Measurements from ENCODE around the gene TMC2.

Gene TMC2

DNA sequence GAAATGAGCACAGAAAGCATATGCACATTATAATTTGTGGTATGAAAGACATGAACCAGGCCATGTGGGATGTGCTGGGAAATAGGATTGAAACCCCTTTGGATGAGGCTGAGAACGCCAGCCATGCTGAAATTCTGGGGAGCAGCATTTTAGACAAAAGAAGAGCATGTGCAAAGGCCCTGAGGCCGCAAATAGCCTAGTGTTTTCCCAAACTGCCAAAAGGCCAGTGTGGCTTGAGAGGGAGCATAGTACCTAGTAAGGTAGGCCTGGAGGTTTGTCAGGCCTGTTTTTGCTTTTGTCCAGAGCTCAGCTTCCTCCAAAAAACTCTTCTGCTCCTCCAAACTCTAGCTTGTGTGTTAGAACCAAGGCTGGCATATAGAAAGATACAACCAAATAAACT is 58.7 kb downstream of the TMC2 start:
- no peak for DNase-seq

GRCh38 chr20:2596673-2597279 is 60.4 kb downstream of the TMC2 start:
- no peak for DNase-seq

- DNase-seq: no peak
Observed at GRCh38 chr20:2599288-2600006, 63.1 kb downstream of the TMC2 start.

GRCh38 chr20:2602046-2602735 is 65.8 kb downstream of the TMC2 start:
- DNase-seq: no peak

- DNase-seq: no peak
Observed at GRCh38 chr20:2602746-2603145, 66.4 kb downstream of the TMC2 start.

DNA sequence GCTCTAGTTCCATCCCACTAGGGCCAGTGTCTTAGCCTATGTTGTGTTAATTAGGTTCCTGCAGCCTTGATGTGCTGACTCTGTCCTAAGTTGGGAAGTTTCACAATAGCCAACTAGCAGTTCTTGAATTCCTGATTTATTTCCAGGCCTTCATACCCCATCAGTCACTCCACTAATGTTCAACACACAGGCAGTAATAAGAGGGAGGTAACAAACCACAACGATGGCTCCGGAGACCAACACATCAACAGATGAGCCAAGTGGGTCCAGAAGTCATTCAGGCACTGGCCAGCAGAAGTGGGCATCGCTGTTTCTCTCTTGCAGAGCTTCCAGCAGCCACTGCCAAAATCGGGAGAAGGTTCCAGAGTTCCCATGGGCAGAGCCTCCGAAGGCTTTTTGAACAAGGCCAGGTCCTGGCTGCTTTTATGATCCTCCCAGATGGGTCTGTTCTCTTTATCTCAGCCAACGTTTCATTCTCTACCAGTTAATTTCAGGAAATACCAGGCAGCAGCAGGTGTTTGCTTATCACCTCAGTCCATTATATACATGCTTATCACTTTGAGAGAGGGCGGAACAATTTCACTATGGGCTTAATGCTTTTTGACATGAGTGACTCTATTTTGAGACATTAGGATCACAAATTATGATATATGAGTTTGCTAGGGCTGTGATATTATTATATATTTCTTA is 67.6 kb downstream of the TMC2 start:
- DNase-seq: peak; percentile 16

GRCh38 chr20:2604506-2604835 is 68.1 kb downstream of the TMC2 start:
- no peak for DNase-seq

GRCh38 chr20:2606507-2607006 is 70.2 kb downstream of the TMC2 start:
- no peak for DNase-seq

GRCh38 chr20:2610326-2610725 is 74.0 kb downstream of the TMC2 start:
- no peak for DNase-seq

GRCh38 chr20:2610941-2611720 is 74.8 kb downstream of the TMC2 start:
- no peak for DNase-seq

GRCh38 chr20:2612073-2612472 is 75.7 kb downstream of the TMC2 start:
- no peak for DNase-seq

- no peak for DNase-seq
Observed at GRCh38 chr20:2616634-2617033, 80.3 kb downstream of the TMC2 start.

- no peak for DNase-seq
Observed at GRCh38 chr20:2617099-2617714, 80.8 kb downstream of the TMC2 start.

GRCh38 chr20:2618815-2619214 is 82.4 kb downstream of the TMC2 start:
- DNase-seq: no peak

DNA sequence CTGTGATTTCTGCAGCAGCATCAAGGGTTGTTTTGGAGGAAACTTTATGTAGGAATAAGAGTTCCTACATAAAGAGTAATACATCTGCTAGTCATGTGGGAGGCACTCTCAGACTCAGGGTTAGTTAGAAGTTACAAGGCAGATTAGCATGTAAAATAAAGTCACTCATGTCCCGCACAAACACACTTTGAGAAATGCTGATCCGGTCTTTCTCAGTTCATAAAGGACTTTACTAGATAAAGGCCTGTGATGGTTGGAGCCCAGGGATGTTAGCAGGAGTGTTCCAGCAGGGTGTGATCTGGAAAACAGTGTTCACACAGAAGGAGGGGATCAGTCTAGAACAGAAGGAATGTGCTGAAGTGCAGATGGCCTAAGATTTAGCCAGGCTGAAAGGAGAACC is 83.0 kb downstream of the TMC2 start:
- DNase-seq: no peak

DNA sequence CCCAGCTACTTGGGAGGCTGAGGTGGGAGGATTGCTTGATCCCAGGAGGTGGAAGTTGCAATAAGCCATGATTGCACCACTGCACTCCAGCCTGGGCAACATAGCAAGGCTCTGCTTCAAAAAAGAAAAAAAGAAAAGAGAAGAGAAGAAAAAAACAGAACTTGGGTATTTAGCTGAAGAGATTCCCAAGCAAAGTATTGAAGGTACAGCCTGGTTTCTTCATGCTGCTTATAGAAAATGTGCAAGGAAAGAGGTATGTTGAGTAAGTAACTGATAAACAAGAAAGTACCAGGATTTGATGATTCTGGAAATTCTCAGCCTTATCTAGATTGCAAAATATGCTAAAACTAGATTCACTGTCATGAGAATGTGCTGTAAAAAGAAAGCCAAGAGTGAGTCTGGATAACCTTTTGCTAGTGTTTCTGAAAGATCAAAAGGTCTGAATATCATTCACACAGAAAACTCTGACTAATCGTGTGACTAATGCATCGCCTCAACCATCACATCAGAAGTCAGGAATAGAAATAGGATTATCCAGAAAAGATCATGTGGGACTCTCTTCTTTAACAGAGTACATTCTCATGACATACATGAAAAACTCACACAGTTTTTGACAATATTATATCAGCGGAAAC is 83.7 kb downstream of the TMC2 start:
- DNase-seq: no peak

GRCh38 chr20:2624190-2624589 is 87.8 kb downstream of the TMC2 start:
- no peak for DNase-seq

DNA sequence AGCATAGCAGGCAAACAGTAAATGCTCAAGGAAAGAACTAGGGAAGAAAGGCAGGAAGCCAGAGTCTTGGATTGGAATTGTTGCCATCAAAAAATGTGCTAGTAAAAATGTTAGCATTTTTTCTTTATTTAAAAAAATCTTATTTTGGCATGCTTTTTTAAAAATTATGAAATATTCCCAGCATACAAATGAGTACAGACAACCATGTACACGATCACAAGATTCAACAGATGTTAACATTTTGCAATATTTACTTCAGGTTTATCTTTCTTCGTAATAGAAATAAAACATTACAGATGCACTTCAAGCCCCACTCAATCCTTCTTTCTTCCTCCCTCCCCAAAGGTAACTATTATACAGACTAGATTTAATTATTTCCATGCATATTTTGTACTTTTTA is 88.7 kb downstream of the TMC2 start:
- DNase-seq: no peak

GRCh38 chr20:2626853-2627541 is 90.6 kb downstream of the TMC2 start:
- DNase-seq: peak; percentile 58

GRCh38 chr20:2631228-2631627 is 94.9 kb downstream of the TMC2 start:
- no peak for DNase-seq

GRCh38 chr20:2633381-2633780 is 97.0 kb downstream of the TMC2 start:
- DNase-seq: no peak

Data from NCI-H226 (cell line).